Uterus (tissue), 2 donors: ENCODE data around the gene PSMD1.

ENCODE experiments used
- CTCF ChIP-seq, 4 experiments: fragments of 200-600 bp in 2 of 4; fragments of 450-650 bp in 2 of 4; sonication (generic) in 2 of 4; IDR thresholded peaks; one replicate each; pipeline ENCODE4 v1.5.1; 2016 to 2019; ENCODE audit warnings: antibody characterized with exemption in 4 of 4, mild to moderate bottlenecking in 2 of 4, moderate library complexity in 1 of 4
- POLR2A ChIP-seq, 2 donors: fragments of 450-650 bp; IDR thresholded peaks; one replicate each; pipeline ENCODE4 v1.6.1; 2016; ENCODE audit warnings: antibody characterized with exemption in 2 of 2, mild to moderate bottlenecking in 1 of 2, moderate library complexity in 1 of 2

GRCh38 chr2:231093933-231094332, 37.3 kb downstream of the PSMD1 start:
- TF ChIP-seq POLR2A (IDR thresholded peaks at IDR 0.05) (no peak), CTCF (IDR thresholded peaks at IDR 0.05) (no peak)
